ENCODE data around the gene PURB. TPM values are rescaled to one million over a fixed set of nuclear protein-coding genes. Genes with fewer than 3 reads are reported as not detected.

The PURB gene
- total RNA-seq, 1 donor from 2014 or later = 13.1 TPM

DNA sequence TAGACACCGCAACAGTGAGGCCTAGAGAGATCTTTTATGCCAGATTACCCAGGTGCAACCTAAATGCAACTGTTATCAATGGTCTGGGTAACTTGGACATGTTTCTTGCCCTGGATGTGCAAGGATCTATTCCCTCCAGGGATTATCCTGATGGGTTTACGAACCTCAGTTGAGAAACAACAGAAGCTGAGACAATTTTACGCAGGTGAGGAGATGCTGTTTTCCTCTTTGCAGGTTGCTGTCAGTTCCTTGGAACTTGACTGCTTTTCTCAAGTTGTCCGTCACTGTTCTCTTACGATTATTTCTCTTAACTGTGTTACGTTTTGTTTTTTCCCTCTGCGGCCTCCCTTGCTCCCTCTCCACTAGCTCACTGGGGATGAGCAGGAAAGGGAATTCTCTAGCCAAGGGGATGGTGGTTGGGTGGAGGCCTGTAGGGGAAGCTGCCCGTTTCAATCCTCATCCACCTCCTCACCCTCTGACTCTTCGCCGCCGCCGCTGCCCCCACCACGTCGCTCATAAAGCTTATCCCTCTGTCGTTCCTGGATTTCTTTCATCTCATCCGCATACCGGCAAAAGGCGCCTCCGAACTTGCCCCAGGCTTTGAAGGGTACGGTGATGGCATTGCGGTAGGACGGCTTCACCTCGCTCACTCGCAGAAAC lies 1.2 kb downstream of the PURB start:
- TF ChIP-seq, protein P1, sequence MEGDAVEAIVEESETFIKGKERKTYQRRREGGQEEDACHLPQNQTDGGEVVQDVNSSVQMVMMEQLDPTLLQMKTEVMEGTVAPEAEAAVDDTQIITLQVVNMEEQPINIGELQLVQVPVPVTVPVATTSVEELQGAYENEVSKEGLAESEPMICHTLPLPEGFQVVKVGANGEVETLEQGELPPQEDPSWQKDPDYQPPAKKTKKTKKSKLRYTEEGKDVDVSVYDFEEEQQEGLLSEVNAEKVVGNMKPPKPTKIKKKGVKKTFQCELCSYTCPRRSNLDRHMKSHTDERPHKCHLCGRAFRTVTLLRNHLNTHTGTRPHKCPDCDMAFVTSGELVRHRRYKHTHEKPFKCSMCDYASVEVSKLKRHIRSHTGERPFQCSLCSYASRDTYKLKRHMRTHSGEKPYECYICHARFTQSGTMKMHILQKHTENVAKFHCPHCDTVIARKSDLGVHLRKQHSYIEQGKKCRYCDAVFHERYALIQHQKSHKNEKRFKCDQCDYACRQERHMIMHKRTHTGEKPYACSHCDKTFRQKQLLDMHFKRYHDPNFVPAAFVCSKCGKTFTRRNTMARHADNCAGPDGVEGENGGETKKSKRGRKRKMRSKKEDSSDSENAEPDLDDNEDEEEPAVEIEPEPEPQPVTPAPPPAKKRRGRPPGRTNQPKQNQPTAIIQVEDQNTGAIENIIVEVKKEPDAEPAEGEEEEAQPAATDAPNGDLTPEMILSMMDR (IDR thresholded peaks at IDR 0.05; ENCODE audit: borderline replicate concordance) = no peak
- peak overlapping the region; percentile 94 for H3K4me3 ChIP-seq
- no peaks in the 10 kb centered on the region for H3K27me3 ChIP-seq (ENCODE audit: low read depth)
- H3K4me1 ChIP-seq = peaks cover 70% of the 10 kb centered on the region
- no peaks in the 10 kb centered on the region for H3K9me3 ChIP-seq (replicated peaks)
- peak overlapping the region; percentile 98 for H3K27ac ChIP-seq (replicated peaks)
- DNase-seq = no peak
- intact Hi-C loops (cut with micrococcal nuclease) = no loop called here
- no peaks in the 10 kb centered on the region for H3K36me3 ChIP-seq

DNA sequence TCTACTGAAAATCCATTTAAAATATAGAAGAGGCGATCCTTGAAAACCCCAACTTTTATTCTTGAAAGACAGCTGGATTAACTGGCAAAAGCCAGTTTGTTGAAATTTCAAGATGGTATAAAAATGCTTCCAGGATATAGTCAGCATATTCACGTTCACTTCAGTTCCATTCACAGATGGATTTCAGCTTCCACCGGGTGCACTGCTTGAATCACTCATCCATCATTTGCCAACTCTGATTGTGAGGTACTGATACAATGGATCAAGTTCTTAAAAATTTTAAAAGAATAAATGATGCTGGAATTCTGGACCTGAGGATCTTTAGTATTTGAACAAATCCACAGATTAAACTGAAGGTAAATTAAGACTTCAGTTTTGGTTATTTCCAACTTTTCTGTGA lies 2.4 kb downstream of the PURB start:
- H3K36me3 ChIP-seq = no peaks in the 10 kb centered on the region
- H3K4me1 ChIP-seq = peaks cover 81% of the 10 kb centered on the region
- intact Hi-C loops (cut with micrococcal nuclease) = no loop called here
- peak overlapping the region; percentile 94 for H3K4me3 ChIP-seq
- H3K9me3 ChIP-seq (replicated peaks) = no peaks in the 10 kb centered on the region
- H3K27me3 ChIP-seq (ENCODE audit: low read depth) = no peaks in the 10 kb centered on the region
- H3K27ac ChIP-seq (replicated peaks) = no peak overlapping the region
- DNase-seq = no peak
- TF ChIP-seq, protein P1 (IDR thresholded peaks at IDR 0.05; ENCODE audit: borderline replicate concordance) = no peak

DNA sequence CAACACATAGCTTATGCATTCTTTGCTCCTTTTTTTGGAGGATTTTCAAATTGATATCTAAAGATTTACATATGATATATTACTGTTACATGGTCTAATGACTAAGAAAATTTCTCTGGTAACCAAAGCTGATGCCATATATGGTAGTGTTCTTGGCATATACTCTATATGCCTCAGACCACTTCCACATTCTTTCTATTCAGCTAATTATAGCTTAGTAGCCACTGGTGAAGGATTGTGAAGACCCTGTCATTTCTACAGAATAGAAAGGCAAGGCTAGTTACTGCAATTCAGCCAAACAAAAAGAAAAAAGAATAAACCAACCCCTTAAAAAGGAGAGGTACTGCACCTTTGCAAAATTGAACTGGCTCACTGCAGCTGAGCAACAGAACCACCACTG lies 3.7 kb downstream of the PURB start:
- Histone ChIP-seq H3K36me3 (no peaks in the 10 kb centered on the region), H3K4me1 (peaks cover 91% of the 10 kb centered on the region), H3K9me3 (replicated peaks) (no peaks in the 10 kb centered on the region), H3K27me3 (ENCODE audit: low read depth) (no peaks in the 10 kb centered on the region), H3K4me3 (peak overlapping the region; percentile 94), H3K27ac (replicated peaks) (peak overlapping the region; percentile 10)
- intact Hi-C loops (cut with micrococcal nuclease) = no loop called here
- TF ChIP-seq, protein P1 (IDR thresholded peaks at IDR 0.05; ENCODE audit: borderline replicate concordance) = no peak
- DNase-seq = no peak

DNA sequence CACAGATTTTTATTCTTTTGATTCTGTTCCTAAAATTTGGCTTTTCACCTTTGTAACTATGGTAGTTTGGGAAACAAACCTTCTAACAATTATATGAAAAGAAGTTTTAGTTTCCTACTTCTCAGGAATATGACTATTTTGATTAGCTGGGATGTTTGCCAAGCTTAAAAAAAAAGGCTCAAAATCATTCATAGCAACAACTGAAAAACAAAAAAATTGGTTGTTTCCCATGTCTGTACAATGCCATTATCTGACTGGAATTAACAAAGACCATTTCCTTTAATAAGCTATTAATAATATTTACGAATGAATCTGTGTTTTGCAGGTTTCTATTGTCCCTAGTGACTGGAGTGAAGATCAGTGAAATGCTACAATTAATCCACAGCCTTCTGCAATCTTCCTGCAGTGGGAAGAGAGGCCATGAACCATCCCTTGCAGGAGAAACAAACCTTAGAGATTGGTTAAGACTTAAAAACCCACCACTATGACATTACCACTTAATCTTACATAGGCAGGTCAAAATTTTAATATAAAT lies 4.2 kb downstream of the PURB start:
- no peaks in the 10 kb centered on the region for H3K9me3 ChIP-seq (replicated peaks)
- peak overlapping the region; percentile 10 for H3K27ac ChIP-seq (replicated peaks)
- TF ChIP-seq, protein P1 (IDR thresholded peaks at IDR 0.05; ENCODE audit: borderline replicate concordance) = no peak
- H3K27me3 ChIP-seq (ENCODE audit: low read depth) = no peaks in the 10 kb centered on the region
- intact Hi-C loops (cut with micrococcal nuclease) = no loop called here
- no peaks in the 10 kb centered on the region for H3K36me3 ChIP-seq
- H3K4me1 ChIP-seq = peaks cover 87% of the 10 kb centered on the region
- DNase-seq = no peak
- H3K4me3 ChIP-seq = peak overlapping the region; percentile 94

GRCh38 chr7:44880317-44881018 lies 4.9 kb downstream of the PURB start:
- no peak for DNase-seq
- Histone ChIP-seq H3K9me3 (replicated peaks) (no peaks in the 10 kb centered on the region), H3K27me3 (ENCODE audit: low read depth) (no peaks in the 10 kb centered on the region), H3K4me1 (peaks cover 83% of the 10 kb centered on the region), H3K4me3 (peak overlapping the region; percentile 94), H3K27ac (replicated peaks) (peak overlapping the region; percentile 10), H3K36me3 (no peaks in the 10 kb centered on the region)
- TF ChIP-seq, protein P1 (IDR thresholded peaks at IDR 0.05; ENCODE audit: borderline replicate concordance) = no peak
- intact Hi-C loops (cut with micrococcal nuclease) = no loop called here

Measured in left ventricle myocardium inferior (tissue), 1 donor.